K562 (cell line): ENCODE data around the gene PRUNE1. TPM values are rescaled to one million over a fixed set of nuclear protein-coding genes. Genes with fewer than 3 reads are reported as not detected.

ENCODE experiments used
- ATF7 ChIP-seq: fragments of 450-650 bp; IDR thresholded peaks from 2 replicates; pipeline ENCODE4 v1.7.1; 2014; ENCODE audit warnings: mild to moderate bottlenecking, moderate library complexity
- BHLHE40 ChIP-seq: IDR thresholded peaks from 2 replicates; pipeline ENCODE4 v1.6.1; 2011; ENCODE audit warnings: low read length, improper control_type of control experiment
- CEBPG ChIP-seq, 3 experiments: fragments of 200-800 bp in 1 of 3; sonication (Bioruptor generic) in 1 of 3; sonication (generic) in 1 of 3; formaldehyde crosslinking in 1 of 3; IDR thresholded peaks in 2 of 3; conservative IDR thresholded peaks in 1 of 3; 2 replicates each; pipeline versions ENCODE4 v1.6.1 to v1.8.0; 2016 to 2022; ENCODE audit warnings: missing compliant biosample characterization in 2 of 3, missing genetic modification characterization in 2 of 3, mild to moderate bottlenecking in 1 of 3, missing genetic modification reagents in 1 of 3
- FOXP1 ChIP-seq: sonication (generic); formaldehyde crosslinking; IDR thresholded peaks from 2 replicates; pipeline ENCODE4 v1.8.0; 2022; ENCODE audit warnings: mild to moderate bottlenecking, missing genetic modification reagents
- HMGN3 ChIP-seq: IDR thresholded peaks from 2 replicates; pipeline ENCODE4 v1.6.1; 2011; ENCODE audit warnings: borderline replicate concordance, low read depth, mild to moderate bottlenecking, mixed read lengths, low read length; ENCODE audit not compliant: insufficient read length; ENCODE audit errors: extremely low read depth
- JUND ChIP-seq, 2 experiments: IDR thresholded peaks; 2 replicates in 1 of 2; 3 replicates in 1 of 2; pipeline ENCODE4 v1.6.1; 2011; ENCODE audit warnings: borderline replicate concordance in 2 of 2, low read depth in 2 of 2, low read length in 2 of 2, improper control_type of control experiment in 1 of 2, missing biosample characterization in 1 of 2, missing genetic modification characterization in 1 of 2, missing genetic modification reagents in 1 of 2
- LEF1 ChIP-seq: fragments of 450-650 bp; IDR thresholded peaks from 2 replicates; pipeline ENCODE4 v1.6.1; 2016; ENCODE audit warnings: mild to moderate bottlenecking
- NFIX ChIP-seq: fragments of 250-450 bp; sonication (Bioruptor Pico); IDR thresholded peaks from 2 replicates; pipeline ENCODE4 v1.4.0; 2020; ENCODE audit warnings: low read depth, mild to moderate bottlenecking, moderate library complexity
- PHF8 ChIP-seq: fragments of 200-600 bp; sonication (generic); IDR thresholded peaks from 2 replicates; pipeline ENCODE4 v1.6.1; 2012; ENCODE audit warnings: mixed run types, mild to moderate bottlenecking, inconsistent platforms, low read length, moderate library complexity, borderline replicate concordance
- RCOR1 ChIP-seq, 2 experiments: IDR thresholded peaks; 2 replicates each; pipeline ENCODE4 v1.6.1; 2012; ENCODE audit warnings: low read depth in 2 of 2, low read length in 2 of 2, borderline replicate concordance in 1 of 2, improper control_type of control experiment in 1 of 2
- SOX6 ChIP-seq: fragments of 450-650 bp; IDR thresholded peaks from 2 replicates; pipeline ENCODE4 v1.6.1; 2014; ENCODE audit warnings: mild to moderate bottlenecking
- SP2 ChIP-seq: IDR thresholded peaks from 2 replicates; pipeline ENCODE4 v1.6.1; 2011; ENCODE audit warnings: mild to moderate bottlenecking, low read depth, low read length, moderate library complexity; ENCODE audit not compliant: poor library complexity, severe bottlenecking; ENCODE audit errors: extremely low read depth
- STAG1 ChIP-seq: sonication (generic); formaldehyde crosslinking; IDR thresholded peaks from 2 replicates; pipeline ENCODE4 v1.5.0; 2020; ENCODE audit warnings: missing genetic modification reagents, borderline replicate concordance
- YBX1 ChIP-seq: fragments of 450-650 bp; IDR thresholded peaks from 2 replicates; pipeline ENCODE4 v1.7.1; 2016; ENCODE audit warnings: mild to moderate bottlenecking
- ZNF274 ChIP-seq: IDR thresholded peaks from 2 replicates; pipeline ENCODE4 v1.6.1; 2011; ENCODE audit warnings: low read depth, mild to moderate bottlenecking, low read length, moderate library complexity, borderline replicate concordance
- ZNF384 ChIP-seq: IDR thresholded peaks from 2 replicates; pipeline ENCODE4 v1.6.1; 2012; ENCODE audit warnings: low read depth, low read length, improper control_type of control experiment
- ZNF764 ChIP-seq: fragments of 250-450 bp; sonication (Bioruptor Pico); IDR thresholded peaks from 2 replicates; pipeline ENCODE4 v1.4.0; 2020; ENCODE audit warnings: low read depth, mild to moderate bottlenecking, moderate library complexity
- polyA plus RNA-seq, 8 experiments: library from polyadenylated mRNA; depleted of rRNA in 4 of 8; stranded (reverse) in 5 of 8; unstranded in 3 of 8; fragments of >200 nt; fragmentation: Nextera tagmentation in 2 of 8; fragmentation: Illumina TruSeq in 1 of 8; extraction: Ambion mirVana in 2 of 8; extraction: Trizol in 1 of 8; gene quantifications; 2 replicates each; pipeline versions ENCODE4 v1.2.1 to v1.2.3, GENCODE V29; 2011 to 2014; ENCODE audit warnings: inconsistent platforms in 1 of 8, missing spikeins in 1 of 8
- total RNA-seq, 7 experiments: library from RNA; depleted of rRNA in 6 of 7; stranded (reverse); fragments of >200 nt in 6 of 7; fragmentation: Illumina TruSeq in 2 of 7; extraction: Trizol in 2 of 7; gene quantifications; 2 replicates each; pipeline versions ENCODE4 v1.2.1 to v1.2.3, GENCODE V29; 2011 to 2021; ENCODE audit warnings: low replicate concordance in 1 of 7
- TF ChIP-seq, protein P1 (sequence below): fragments of 450-650 bp; IDR thresholded peaks from 2 replicates; pipeline ENCODE4 v1.6.1; 2016; ENCODE audit warnings: missing biosample characterization, missing genetic modification characterization
- TF ChIP-seq, protein P2 (sequence below): IDR thresholded peaks from 2 replicates; pipeline ENCODE4 v1.6.1; 2012; ENCODE audit warnings: low read depth, low read length, improper control_type of control experiment, borderline replicate concordance
- TF ChIP-seq, protein P3 (sequence below): fragments of 250-450 bp; sonication (Bioruptor Pico); IDR thresholded peaks from 2 replicates; pipeline ENCODE4 v1.4.0; 2020; ENCODE audit warnings: borderline replicate concordance
- TF ChIP-seq, protein P4 (sequence below), 2 experiments: IDR thresholded peaks; 2 replicates each; pipeline ENCODE4 v1.6.1; 2012; ENCODE audit warnings: improper control_type of control experiment in 2 of 2, low read depth in 2 of 2, low read length in 2 of 2, borderline replicate concordance in 1 of 2

Gene PRUNE1
- total and polyA plus RNA-seq, 9 of the 15 experiments (the other 6 are each of a cell fraction or from before 2014, with no cell fraction given): 16.7 to 48.3 (median 26.2) TPM

DNA sequence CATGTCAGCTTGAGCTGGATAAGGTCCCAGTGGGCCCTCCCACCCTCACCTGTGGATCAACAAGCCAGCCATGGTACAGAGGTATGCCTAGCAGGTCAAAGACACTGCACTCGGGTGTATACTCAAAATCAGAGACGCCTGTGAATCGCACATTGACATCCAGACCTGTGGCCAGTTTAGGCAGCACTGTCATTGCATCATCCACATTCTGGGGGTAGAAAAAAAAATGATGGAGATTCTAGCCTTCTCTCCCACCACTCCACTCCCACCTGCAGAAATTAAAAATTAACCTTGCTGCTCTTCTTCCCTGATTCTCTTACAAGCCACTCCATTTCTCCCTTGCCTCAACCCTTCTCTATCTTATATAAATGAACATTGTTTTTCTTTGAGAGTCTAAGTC lies 7.8 kb upstream of the PRUNE1 start (continued):
- no peak for TF ChIP-seq SOX6
- no peak for TF ChIP-seq ZNF764
- no peak for TF ChIP-seq YBX1
- TF ChIP-seq NFIX (CRISPR knock-in tag): no peak
- TF ChIP-seq, protein P1, sequence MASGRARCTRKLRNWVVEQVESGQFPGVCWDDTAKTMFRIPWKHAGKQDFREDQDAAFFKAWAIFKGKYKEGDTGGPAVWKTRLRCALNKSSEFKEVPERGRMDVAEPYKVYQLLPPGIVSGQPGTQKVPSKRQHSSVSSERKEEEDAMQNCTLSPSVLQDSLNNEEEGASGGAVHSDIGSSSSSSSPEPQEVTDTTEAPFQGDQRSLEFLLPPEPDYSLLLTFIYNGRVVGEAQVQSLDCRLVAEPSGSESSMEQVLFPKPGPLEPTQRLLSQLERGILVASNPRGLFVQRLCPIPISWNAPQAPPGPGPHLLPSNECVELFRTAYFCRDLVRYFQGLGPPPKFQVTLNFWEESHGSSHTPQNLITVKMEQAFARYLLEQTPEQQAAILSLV (tag): peak; percentile 94
- TF ChIP-seq ZNF274: no peak
- TF ChIP-seq BHLHE40: no peak
- TF ChIP-seq, protein P2, sequence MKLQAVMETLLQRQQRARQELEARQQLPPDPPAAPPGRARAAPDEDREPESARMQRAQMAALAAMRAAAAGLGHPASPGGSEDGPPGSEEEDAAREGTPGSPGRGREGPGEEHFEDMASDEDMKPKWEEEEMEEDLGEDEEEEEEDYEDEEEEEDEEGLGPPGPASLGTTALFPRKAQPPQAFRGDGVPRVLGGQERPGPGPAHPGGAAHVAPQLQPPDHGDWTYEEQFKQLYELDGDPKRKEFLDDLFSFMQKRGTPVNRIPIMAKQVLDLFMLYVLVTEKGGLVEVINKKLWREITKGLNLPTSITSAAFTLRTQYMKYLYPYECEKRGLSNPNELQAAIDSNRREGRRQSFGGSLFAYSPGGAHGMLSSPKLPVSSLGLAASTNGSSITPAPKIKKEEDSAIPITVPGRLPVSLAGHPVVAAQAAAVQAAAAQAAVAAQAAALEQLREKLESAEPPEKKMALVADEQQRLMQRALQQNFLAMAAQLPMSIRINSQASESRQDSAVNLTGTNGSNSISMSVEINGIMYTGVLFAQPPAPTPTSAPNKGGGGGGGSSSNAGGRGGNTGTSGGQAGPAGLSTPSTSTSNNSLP: no peak
- peak; percentile 55 for TF ChIP-seq JUND (IDR thresholded peaks at IDR 0.05; ENCODE audit: borderline replicate concordance, low read depth, low read length)
- no peak for TF ChIP-seq JUND (tag; IDR thresholded peaks at IDR 0.05; ENCODE audit: borderline replicate concordance, low read depth, low read length)
- no peak for TF ChIP-seq SP2
- no peak for TF ChIP-seq STAG1 (CRISPR knock-in tag)
- 0 out of 2 replicates have a peak, but pooled peaks have one; percentile 48 for TF ChIP-seq ZNF384
- TF ChIP-seq LEF1: no peak
- TF ChIP-seq HMGN3: no peak
- TF ChIP-seq, protein P3, sequence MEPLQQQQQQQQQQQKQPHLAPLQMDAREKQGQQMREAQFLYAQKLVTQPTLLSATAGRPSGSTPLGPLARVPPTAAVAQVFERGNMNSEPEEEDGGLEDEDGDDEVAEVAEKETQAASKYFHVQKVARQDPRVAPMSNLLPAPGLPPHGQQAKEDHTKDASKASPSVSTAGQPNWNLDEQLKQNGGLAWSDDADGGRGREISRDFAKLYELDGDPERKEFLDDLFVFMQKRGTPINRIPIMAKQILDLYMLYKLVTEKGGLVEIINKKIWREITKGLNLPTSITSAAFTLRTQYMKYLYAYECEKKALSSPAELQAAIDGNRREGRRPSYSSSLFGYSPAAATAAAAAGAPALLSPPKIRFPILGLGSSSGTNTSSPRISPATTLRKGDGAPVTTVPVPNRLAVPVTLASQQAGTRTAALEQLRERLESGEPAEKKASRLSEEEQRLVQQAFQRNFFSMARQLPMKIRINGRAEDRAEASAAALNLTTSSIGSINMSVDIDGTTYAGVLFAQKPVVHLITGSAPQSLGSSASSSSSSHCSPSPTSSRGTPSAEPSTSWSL (CRISPR knock-in tag): no peak
- peak; percentile 43; the same call in 1 of the 2 replicates for TF ChIP-seq ATF7
- TF ChIP-seq, protein P4, sequence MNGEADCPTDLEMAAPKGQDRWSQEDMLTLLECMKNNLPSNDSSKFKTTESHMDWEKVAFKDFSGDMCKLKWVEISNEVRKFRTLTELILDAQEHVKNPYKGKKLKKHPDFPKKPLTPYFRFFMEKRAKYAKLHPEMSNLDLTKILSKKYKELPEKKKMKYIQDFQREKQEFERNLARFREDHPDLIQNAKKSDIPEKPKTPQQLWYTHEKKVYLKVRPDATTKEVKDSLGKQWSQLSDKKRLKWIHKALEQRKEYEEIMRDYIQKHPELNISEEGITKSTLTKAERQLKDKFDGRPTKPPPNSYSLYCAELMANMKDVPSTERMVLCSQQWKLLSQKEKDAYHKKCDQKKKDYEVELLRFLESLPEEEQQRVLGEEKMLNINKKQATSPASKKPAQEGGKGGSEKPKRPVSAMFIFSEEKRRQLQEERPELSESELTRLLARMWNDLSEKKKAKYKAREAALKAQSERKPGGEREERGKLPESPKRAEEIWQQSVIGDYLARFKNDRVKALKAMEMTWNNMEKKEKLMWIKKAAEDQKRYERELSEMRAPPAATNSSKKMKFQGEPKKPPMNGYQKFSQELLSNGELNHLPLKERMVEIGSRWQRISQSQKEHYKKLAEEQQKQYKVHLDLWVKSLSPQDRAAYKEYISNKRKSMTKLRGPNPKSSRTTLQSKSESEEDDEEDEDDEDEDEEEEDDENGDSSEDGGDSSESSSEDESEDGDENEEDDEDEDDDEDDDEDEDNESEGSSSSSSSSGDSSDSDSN (IDR thresholded peaks at IDR 0.05; ENCODE audit: borderline replicate concordance in 1 of 2, low read depth in 2 of 2, low read length in 2 of 2): no peak
- 0 out of 4 replicates have a peak, but pooled peaks of 1 of the 2 experiments have one; percentile 10 for TF ChIP-seq RCOR1 (IDR thresholded peaks at IDR 0.05; ENCODE audit: borderline replicate concordance in 1 of 2, low read depth in 2 of 2, low read length in 2 of 2)
- peak; percentile 85 for TF ChIP-seq CEBPG (CRISPR knock-in tag; IDR thresholded peaks at IDR 0.05)
- peak; percentile 84 to 92 for TF ChIP-seq CEBPG (tag; conservative IDR thresholded peaks at IDR 0.05 in 1 of 2, IDR thresholded peaks at IDR 0.05 in 1 of 2)
- TF ChIP-seq PHF8: no peak
- TF ChIP-seq FOXP1 (CRISPR knock-in tag): no peak
